HG03565 (cell line): ENCODE results near the gene SFR1.

ENCODE experiments used
- ATAC-seq: cut with Tn5 transposase; IDR thresholded peaks from one replicate; pipeline ENCODE4 v1.9.1; 2021; ENCODE audit warnings: mild to moderate bottlenecking, moderate library complexity; ENCODE audit not compliant: unreplicated experiment

Gene SFR1, protein sequence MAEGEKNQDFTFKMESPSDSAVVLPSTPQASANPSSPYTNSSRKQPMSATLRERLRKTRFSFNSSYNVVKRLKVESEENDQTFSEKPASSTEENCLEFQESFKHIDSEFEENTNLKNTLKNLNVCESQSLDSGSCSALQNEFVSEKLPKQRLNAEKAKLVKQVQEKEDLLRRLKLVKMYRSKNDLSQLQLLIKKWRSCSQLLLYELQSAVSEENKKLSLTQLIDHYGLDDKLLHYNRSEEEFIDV

DNA sequence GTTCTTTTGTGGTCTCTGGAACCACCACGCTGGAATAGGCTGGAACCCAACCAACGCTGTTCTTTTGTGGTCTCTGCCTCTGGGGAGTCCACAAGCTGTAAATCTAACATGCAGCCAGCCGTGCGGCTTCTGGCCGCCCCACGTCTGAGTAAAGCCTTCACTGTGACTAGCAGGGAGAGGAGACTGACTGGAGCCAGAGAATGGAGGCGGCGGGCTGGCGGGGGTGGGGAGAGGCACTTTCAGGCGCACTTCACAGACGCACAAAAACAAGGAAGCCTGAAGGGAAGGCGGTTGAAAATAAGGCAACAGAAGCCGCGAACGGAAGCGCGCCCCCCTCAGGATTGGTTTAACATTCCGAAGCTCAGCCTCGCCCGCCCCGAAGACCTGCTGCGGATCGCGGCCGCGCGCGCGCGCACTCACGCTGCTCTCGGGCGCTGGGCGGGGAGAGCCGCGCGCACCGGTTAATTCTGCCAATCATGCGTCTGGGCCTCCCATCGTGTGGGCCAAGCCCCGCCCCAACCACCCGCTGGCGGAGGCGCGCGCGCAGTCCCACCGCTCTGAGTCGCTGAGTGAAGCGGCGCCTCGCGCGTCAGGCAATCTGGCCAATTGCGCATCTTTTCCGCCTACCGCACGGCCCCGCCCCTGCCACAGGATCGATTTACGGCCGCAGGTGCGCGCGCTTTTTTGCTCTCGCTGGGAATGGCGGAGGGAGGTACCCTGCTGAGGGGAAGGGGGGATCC lies at the start of gene SFR1:
Gene SFR1, plus strand, starts transcription at position 687 of the 740 bp plus-strand sequence. Its CDS starts 13 bp downstream, at position 700.
- ATAC-seq = peak; percentile 84

DNA sequence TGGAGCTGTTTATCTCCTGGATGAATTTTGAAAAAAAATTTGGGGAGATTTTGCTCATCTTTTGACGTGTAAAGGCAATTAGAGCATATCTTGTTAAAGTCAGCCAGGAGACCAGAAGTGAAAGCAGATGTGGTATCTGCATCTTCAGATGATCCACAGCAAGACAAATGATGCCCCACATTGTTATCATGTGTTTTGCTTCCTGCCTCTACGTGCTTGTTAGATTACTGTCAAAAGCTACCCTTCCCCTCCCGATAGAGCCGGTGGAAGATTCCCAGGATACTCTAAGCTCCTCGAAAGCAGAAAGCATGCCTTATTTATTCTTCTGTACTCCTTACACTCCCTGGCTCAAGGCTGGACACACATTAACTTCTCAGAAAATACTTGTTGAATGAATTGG lies 49.2 kb upstream of the SFR1 start:
- no peak for ATAC-seq

DNA sequence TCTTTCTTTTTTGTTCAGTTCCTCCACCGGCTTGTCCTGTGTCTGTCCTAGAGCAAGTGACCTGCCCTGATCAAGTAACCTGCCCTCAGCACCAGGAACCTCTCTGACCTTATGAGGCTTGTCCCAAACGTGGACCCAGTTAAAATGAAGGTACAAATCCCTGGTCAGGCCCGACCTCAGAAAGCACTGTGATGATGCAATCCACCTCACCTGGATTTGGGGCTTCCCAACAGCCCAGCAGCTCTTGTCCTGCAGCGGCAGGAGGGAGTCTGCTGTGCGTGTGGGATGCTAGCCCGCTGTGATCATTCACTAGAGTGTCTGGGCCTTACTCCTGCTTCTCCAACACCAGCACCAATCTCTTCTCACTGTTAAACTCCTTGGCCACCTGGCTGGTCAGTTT lies 47.5 kb upstream of the SFR1 start:
- ATAC-seq = no peak

DNA sequence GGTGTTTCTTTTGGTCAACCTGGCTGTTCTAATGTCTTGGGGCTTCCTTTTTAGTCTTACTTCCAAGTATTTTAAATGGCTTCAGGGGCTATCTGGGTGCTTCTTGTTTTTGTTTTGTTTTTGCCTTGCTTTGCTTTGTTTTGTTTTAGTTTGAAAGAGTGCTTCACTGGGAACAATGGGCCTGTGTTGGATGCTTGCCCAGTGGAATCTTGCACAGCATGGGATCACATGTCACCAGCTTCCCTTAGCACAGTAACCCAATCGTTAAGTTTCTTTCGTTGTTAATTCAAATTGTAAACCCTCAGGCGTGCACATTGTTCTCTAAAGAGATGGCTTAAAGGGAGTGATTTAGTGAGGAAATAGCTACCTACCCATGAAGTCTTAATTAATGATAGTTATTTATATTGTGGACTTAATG lies 45.2 kb upstream of the SFR1 start:
- no peak for ATAC-seq

DNA sequence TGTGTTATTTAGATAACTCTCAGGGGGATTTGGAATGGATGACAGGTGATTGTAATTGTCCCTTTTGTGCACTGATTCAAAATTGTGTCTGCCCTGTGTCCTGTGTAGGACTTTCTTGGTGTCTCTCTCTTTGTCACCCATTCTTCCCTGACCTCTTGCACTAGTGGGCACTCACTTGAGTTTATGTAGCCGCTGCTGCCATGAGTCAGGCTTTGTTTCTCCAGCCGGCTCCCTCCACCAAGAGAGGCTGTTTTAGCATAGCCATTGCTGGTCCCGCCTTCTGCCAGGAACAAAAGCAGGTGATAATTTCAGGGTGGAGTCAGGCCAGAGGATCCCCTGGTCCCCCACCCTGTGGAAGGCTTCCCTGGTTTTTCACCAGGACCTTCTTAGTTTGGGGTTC lies 44.7 kb upstream of the SFR1 start:
- ATAC-seq = no peak

DNA sequence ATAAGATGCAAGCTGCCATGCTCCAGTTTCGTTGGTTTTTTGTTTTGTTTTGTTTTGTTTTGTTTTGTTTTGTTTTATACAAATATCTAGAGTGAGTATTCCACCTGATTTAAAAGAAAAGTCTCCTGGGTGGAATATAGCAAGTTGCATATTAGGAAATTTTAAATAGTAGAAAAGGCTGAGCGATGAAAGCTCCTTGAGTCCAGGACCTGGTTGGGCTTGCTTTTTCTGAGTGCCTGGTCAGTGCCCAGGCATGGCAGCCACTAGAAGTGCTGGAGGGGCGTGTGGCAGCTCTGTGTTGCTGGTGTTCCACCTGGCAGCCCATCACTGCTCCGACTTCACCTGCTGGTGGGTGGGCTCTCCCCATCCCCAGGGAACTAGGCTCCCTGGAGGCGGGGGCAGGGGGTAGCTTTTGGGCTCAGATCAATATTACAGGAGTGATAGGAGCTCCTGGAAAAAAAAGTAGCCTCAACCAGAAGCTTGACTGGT lies 44.3 kb upstream of the SFR1 start:
- no peak for ATAC-seq

DNA sequence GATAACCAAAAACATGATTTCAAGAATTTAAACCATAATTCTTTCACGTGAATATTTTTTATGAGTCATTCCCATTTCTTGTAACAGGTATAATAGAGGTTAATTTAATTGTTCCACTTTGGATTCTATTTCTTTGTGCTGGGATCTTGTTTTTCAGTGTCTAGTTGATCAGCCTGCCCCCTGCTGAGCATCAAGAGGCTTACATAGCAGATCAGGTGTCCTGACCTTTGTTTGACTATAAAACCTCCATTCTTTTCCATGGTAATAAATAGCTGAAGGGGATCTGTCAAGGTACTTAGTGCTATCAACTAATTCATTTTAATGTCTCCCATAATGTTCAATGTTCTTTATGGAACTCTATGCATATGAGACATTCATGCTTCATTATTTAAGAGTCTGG lies 41.2 kb upstream of the SFR1 start:
- no peak for ATAC-seq

DNA sequence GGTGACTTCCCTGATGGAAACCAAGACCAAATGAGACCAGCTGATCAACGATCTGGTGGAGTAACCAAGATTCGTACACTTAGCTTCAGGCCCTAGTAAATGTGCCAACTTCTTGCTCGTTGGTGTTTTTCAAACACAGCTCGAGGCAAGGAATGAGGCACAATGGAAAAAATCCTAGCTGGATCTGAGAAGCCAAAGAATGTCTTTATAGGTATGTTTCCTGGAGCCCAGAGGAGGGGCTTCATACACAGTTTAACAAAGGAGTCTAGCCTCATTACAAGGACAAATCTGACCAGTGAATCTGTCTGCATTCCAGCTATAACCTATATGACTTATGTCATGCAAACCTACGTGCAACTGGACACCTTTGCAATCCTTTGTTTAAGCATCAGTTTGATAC lies 40.0 kb upstream of the SFR1 start:
- no peak for ATAC-seq

DNA sequence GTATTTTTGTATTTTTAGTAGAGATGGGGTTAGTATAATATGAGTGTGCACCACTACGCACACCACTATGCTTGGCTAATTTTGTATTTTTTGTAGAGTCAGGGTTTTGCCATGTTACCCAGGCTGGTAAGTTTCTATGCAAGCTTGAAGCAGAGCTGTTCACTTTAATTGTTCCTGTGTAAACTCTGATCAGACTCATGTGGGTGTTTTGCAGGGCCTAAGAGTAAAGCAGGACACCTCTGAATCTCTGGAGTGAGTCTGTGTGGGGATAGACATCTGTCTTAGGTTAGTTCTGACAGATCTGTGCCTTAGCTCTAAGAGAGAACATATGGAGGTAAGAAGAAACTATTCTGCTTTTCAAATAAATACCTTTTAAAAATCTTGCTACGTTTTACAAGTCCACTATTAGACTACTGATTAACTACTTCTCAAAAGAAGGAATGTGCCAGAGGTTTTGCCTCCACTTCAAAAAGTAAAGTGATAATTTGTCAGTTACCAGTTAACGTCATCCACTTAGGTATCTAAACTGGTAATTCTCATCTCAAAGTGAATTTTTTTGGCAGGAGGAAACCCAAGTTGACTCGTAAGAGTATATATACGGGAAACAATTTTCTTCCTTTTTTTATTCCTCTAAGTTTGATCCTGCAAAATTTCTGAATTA lies 37.4 kb upstream of the SFR1 start:
- ATAC-seq = no peak

DNA sequence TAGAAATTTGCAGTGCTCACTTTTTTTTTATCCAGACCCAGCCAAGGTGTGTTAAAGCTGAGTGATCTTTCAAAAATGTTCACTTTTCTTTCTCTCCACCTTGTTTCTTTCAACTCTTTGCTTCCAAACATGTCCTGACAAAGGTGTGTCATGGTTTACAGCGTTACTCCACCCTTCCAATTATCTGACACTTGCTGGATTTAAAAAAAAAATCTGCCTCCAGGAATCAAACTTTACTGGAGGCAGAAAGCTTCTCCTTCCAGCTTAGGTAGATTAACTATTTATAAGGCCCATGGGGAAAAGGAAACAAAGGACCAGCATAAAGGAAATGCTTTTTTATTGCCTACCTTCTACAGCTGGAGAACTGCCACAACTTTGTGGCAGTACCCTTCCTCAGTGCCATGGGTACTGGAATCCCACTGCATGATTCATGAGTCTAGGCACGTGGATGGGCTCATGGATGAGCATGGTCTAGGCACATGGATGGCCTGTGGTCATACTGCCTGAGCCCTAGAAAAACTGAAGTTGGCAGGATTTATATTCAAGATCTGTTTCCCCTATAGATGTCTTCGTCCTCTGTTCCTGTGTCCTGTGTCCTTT lies 36.1 kb upstream of the SFR1 start, which contains the start of gene COL17A1:
Gene COL17A1, minus strand, starts transcription at position 80 of the 600 bp plus-strand sequence. CDS start 5,207 bp downstream, outside the sequence.
- no peak for ATAC-seq

DNA sequence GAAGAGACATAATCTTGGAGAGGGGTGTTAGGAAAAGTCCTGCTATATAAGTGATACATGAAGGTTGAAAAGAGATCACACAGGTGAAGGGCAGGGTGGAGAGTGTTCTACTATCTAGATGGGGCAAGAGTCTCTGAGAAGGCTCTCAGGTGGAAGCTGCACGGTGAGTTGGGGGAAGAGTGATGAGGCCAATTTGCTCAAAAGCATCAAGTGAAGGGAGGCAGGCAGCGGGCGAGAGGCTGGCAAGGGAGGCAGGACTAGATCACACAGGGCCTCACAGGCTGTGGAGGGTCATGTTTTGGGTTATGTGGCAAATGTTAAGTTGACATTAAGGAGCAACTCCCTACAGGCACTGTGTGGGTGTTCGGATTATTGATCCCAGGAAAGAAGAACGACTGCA lies 33.7 kb upstream of the SFR1 start:
- ATAC-seq = no peak

DNA sequence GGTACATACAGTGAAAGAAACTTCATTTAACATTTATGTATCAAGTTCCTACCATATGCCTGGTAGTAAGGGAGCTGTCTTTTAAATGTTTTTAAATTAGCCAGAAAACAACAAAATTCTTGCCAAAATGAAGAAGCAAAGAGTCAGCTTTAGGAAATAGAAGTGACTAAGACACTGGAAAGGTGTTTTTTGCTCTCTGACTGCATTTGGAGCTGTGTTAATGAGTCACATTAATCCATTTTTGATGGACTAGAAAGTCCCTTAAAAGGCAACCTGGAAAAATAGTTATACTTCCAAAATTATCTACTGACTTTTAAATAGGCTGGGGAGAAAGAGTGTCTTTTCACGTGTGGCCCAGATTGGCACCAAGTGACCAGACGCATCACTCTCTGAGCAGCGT lies 32.4 kb upstream of the SFR1 start:
- ATAC-seq = no peak

DNA sequence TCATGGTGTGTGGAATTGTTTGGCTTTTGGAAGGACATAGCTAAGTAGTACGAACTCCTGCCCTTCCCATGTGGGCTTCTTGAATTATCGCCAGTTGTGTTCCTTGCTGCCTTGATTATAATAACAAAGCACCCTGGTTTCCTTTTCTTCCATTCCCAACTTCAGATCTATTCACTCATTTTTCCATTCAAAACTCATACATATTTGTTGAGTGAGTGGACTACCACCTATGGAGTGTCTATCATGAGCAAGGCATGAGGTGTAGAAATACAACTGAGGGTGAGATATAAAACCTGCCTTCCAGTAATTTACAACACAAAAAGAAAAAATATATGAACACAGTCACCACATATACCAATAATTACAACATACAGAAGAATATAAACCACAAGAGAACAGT lies 31.4 kb upstream of the SFR1 start:
- ATAC-seq = no peak

DNA sequence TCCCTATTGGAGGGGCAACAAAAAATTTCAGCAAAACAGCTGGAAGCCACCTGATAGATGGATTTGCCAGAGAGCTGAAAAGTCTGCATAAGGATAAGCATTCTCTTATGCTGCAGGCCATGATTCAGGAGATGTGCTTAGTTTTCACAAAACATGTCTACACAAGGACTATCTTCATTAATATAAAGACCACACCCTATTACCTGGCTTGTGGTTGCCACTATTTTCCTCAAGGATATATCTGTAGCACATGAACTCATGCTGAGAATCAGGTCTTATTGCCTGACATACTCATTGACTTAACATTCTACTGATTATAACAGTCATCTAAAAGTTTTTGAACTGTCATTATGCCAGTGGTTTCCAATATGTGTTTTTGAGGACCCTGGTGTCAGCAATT lies 29.2 kb upstream of the SFR1 start:
- no peak for ATAC-seq

DNA sequence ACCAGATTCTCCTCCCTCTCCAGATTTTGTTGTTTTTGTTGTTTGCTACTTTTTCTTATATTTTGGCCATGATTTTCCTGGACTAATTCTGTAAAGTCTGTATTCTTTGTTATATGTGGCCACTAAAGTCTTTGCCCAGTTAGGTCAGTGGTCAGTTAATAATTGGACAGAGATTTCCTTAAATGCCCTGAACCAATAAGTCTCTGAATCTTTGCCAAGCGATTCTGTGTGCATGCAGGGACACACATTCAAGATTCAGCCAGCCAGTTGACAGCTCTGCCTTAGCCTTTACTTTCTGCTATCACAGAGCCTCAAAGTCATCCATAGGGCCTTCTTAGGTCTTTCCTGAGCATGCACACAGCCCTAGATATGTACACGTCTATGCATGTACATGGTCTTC lies 25.3 kb upstream of the SFR1 start:
- ATAC-seq = no peak

DNA sequence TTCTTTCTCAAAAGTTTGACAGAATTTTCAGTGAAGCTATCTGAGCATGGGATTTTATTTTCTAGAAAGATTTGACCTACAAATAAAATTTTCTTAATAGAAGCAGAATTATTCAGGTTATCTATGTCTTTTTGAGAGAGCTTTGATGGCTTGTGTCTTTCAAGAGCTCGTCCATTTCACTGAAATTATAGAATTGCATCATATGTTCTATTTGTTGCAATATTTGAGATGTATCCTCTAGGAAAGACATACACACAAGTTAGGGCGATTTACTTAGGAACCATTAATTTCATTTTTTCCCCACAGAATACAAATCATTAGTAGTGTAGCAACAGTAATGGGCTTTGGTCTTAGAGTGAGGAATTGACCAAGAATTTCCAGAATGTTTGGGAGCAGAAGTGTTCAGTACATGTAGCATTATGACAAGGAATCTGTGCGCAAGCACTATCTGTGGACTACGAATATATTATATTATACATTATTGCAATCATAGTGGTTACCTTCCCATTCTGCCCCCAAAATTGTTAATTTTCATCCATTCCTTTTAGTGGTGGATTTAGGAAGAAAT lies 23.5 kb upstream of the SFR1 start:
- no peak for ATAC-seq

DNA sequence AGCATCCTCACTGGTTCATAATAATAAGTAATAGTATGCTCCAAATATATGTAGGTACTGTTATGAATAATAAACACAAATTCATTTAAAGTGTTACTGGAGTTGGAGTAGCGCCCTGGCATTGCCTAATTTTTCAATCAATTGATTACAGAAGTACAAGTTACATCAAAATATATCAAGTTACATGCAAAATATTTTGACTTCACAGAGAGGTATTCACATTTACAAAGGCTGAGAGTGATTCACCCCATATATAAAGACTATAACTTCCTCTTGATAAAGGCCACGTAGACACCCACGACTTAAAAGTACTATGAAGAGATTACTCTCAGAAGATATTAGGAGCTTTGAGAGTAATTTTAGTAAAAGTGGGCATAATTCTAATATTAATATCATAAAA lies 22.7 kb upstream of the SFR1 start:
- no peak for ATAC-seq

DNA sequence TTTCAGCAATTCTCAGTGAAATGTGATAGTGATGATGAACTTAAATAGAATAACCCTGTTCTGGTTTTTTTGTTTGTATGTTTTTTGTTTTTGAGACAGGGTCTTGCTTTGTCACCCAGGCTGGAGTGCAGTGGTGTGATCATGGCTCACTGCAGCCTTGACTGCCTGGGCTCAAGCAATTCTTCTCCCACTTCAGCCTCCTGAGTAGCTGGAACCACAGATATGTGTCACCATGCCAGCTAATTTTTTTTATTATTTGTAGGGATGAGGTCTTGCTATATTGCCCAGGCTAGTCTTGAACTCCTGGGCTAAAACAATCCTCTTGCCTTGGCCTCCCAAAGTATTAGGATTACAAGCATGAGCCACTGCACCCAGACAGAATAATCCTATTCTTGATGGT lies 22.0 kb upstream of the SFR1 start:
- no peak for ATAC-seq

DNA sequence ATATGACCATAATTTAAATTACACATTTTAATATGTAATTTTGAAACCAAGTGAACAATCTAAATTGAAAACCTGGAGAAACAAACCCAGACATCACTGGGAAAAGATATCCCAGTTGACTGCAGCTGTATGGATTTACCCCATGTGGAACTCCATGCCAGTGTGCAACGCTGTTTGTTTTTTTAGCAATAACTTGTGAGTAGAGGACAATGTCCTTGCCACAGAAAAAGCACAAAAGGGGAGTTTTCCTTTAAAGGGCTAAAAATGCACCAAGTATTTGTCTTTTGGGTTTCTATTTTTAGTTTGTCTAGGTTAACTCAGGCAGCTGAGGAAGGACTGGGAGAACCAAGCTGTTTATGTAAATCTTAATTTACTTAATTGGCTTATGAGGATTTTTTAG lies 21.2 kb upstream of the SFR1 start:
- ATAC-seq = no peak

DNA sequence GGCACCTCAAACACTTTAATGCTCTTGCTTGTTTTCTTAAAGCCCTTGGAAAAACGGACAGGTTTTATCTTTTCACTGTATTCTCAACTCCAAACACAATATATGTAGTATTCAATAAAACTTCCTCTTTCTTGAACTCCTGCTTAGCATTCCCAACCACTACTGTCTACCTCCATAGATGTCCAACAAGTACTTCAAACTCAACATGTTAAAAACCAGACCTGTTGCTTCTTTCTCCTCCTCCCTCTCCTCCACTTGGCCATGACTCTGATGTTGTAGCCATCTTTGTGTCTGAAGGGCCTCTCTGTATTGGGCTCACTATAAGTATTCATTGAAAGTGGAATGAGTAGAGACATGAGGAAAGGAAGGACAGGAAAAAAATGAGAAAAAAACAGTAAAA lies 20.1 kb upstream of the SFR1 start:
- ATAC-seq = no peak

DNA sequence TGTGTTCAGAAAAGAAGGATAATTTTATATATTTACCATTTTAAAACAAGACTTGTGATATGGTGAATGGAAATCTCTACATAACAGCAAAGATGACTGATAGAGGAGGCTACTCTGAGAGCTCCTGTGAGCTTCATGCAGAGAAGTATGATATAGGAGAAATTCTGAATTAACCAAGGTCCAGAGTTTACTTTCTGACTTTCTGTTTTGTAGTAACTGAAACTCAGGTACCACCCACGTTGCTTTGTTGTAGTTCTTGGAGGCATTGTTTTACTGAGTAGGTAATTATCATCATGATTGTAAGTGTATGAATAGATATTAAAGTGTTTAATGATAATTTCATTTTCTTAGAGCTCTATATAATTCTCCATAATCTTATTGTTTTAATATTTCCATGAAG lies 18.0 kb upstream of the SFR1 start:
- no peak for ATAC-seq
